GM10266 (cell line): ENCODE measurements around the gene IGF1R.

Source experiments
- DNase-seq: peaks from one replicate; pipeline ENCODE4 v3.0.0; 2012; ENCODE audit errors: extremely low spot score
- CTCF ChIP-seq: IDR thresholded peaks from 2 replicates; pipeline ENCODE4 v1.5.1; 2012; ENCODE audit warnings: mild to moderate bottlenecking, low read depth; ENCODE audit not compliant: control insufficient read depth, insufficient read depth; ENCODE audit errors: missing control alignments

The IGF1R gene

GRCh38 chr15:98782801-98783200, 134.5 kb downstream of the IGF1R start:
- DNase-seq: no peak
- TF ChIP-seq CTCF: no peak

- no peak for TF ChIP-seq CTCF
Measured at GRCh38 chr15:98785431-98785806, 137.1 kb downstream of the IGF1R start.

GRCh38 chr15:98785807-98786621, 137.7 kb downstream of the IGF1R start:
- no peak for TF ChIP-seq CTCF
- no peak for DNase-seq

More at GRCh38 chr15:98785431-98785806, 137.1 kb downstream of the IGF1R start:
- DNase-seq: no peak

- DNase-seq: no peak
- TF ChIP-seq CTCF: no peak
Measured at GRCh38 chr15:98786717-98787116, 138.4 kb downstream of the IGF1R start.

GRCh38 chr15:98787194-98787593, 138.9 kb downstream of the IGF1R start:
- no peak for TF ChIP-seq CTCF
- DNase-seq: no peak

- no peak for DNase-seq
- no peak for TF ChIP-seq CTCF
Measured at GRCh38 chr15:98787936-98788757, 139.8 kb downstream of the IGF1R start.

- DNase-seq: no peak
- no peak for TF ChIP-seq CTCF
Measured at GRCh38 chr15:98789020-98789419, 140.7 kb downstream of the IGF1R start.
